ENCODE results near the gene BLID. TPM values are rescaled to one million over a fixed set of nuclear protein-coding genes. Genes with fewer than 3 reads are reported as not detected.

The BLID gene
- total and polyA plus RNA-seq, 2 of the 4 experiments (the other 2 are of a cell fraction) = 0.24 to 30.8 TPM

GRCh38 chr11:122074022-122074421 is 42.0 kb downstream of the BLID start:
- no peak overlapping the region for H2AK9ac ChIP-seq (replicated peaks; ENCODE audit: low read depth, low read length, poor library complexity)
- no peak overlapping the region for H2AK5ac ChIP-seq (ENCODE audit: low read depth, low read length)
- no peak overlapping the region; the same call in 2 of the 3 replicates for H2BK15ac ChIP-seq (ENCODE audit: low read depth, low read length)
- ChIA-PET CTCF (interaction anchor here (0.9 to 1.1 kb wide), 2 partner anchors 192 to 432 kb away, joined by 3 read pairs; no protein-coding TSS in a partner anchor), POLR2A (ENCODE audit: unreplicated experiment) (no interaction called here)
- no peak for DNase-seq
- dilution Hi-C loops (cut with HindIII; ENCODE audit: low sequenced_read_pairs, unreplicated experiment) (no loop called here), intact Hi-C loops (cut with micrococcal nuclease) (no loop called here), in situ Hi-C loops (cut with MboI; ENCODE audit: low sequenced_read_pairs) (no loop called here)
- peak overlapping the region; percentile 53 for H2BK5ac ChIP-seq (ENCODE audit: low read depth, low read length, poor library complexity, severe bottlenecking)
- no peaks in the 10 kb centered on the region for H3K9me3 ChIP-seq (ENCODE audit: control insufficient read depth, insufficient read depth, low read length)
- no peak overlapping the region for H3K27ac ChIP-seq (ENCODE audit: insufficient read depth, low read length)
- no peaks in the 10 kb centered on the region for H3K27me3 ChIP-seq (ENCODE audit: control insufficient read depth, insufficient read depth, low read length)
- H3K4me2 ChIP-seq (ENCODE audit: low read depth, low read length) = no peak overlapping the region; the same call in 1 of the 2 replicates
- no peak for TF ChIP-seq ELK1 (IDR thresholded peaks at IDR 0.05; ENCODE audit: borderline replicate concordance, low read depth, low read length)
- TF ChIP-seq NFE2L2 (IDR thresholded peaks at IDR 0.05; ENCODE audit: low read depth, low read length) = no peak
- no peak for TF ChIP-seq CTCF (conservative IDR thresholded peaks at IDR 0.05; ENCODE audit: low read depth, low read length)
- no peak for TF ChIP-seq CHD1 (IDR thresholded peaks at IDR 0.05; ENCODE audit: low read depth, low read length)
- TF ChIP-seq RCOR1 (IDR thresholded peaks at IDR 0.05; ENCODE audit: insufficient replicate concordance, low read length) = no peak
- no peak for TF ChIP-seq MXI1 (IDR thresholded peaks at IDR 0.05; ENCODE audit: borderline replicate concordance, low read depth, low read length)
- TF ChIP-seq FOS (IDR thresholded peaks at IDR 0.05; ENCODE audit: low read depth, low read length) = no peak
- TF ChIP-seq POLR2A (IDR thresholded peaks at IDR 0.05; ENCODE audit: low read depth, low read length) = no peak
- TF ChIP-seq CEBPB (IDR thresholded peaks at IDR 0.05; ENCODE audit: low read depth, low read length) = no peak
- no peak for TF ChIP-seq USF2 (IDR thresholded peaks at IDR 0.05; ENCODE audit: low read depth, low read length)
- TF ChIP-seq MAFK (IDR thresholded peaks at IDR 0.05; ENCODE audit: low read depth, low read length) = no peak
- no peak for TF ChIP-seq RAD21 (IDR thresholded peaks at IDR 0.05; ENCODE audit: low read length)
- no peak for TF ChIP-seq MAZ (IDR thresholded peaks at IDR 0.05; ENCODE audit: borderline replicate concordance, low read depth, low read length)
- TF ChIP-seq RFX5 (IDR thresholded peaks at IDR 0.05; ENCODE audit: low read depth, low read length) = no peak
- TF ChIP-seq SMC3 (IDR thresholded peaks at IDR 0.05; ENCODE audit: low read depth, low read length) = no peak
- TF ChIP-seq BHLHE40 (IDR thresholded peaks at IDR 0.05; ENCODE audit: low read depth, low read length) = no peak
- no peak overlapping the region for H2BK20ac ChIP-seq (ENCODE audit: low read depth, low read length)
- no peak overlapping the region for H3K9ac ChIP-seq (ENCODE audit: low read depth, low read length)
- peaks cover 16% of the 10 kb centered on the region for H3K9me1 ChIP-seq (ENCODE audit: insufficient read depth, low read length)
- no peak overlapping the region for H3K4ac ChIP-seq (ENCODE audit: low read depth, low read length)
- H3K79me1 ChIP-seq (ENCODE audit: low read depth in 1 of 2, low read length in 2 of 2) = peaks cover under 1 to 55% of the 10 kb centered on the region in 2 experiments; a peak in 3 of 4 replicates
- ATAC-seq (ENCODE audit: low read depth) = no peak
- peak overlapping the region; percentile 71; the same call in 1 of the 2 replicates for H3K23ac ChIP-seq (ENCODE audit: low read depth, low read length)
- H4K8ac ChIP-seq (ENCODE audit: low read depth in 2 of 2, low read length in 2 of 2) = no peak overlapping the region; a peak in 1 of 4 replicates
- no peaks in the 10 kb centered on the region for H4K20me1 ChIP-seq (ENCODE audit: insufficient read depth, low read length)
- no peak overlapping the region for H3K56ac ChIP-seq (ENCODE audit: extremely low read depth, insufficient read depth, low read length)
- H3K36me3 ChIP-seq (ENCODE audit: control insufficient read depth, insufficient read depth, low read length) = peaks cover 3% of the 10 kb centered on the region; the same call in 1 of the 2 replicates
- H4K5ac ChIP-seq (ENCODE audit: low read depth, low read length) = no peak overlapping the region
- H4K91ac ChIP-seq (ENCODE audit: insufficient read depth, low read depth, low read length) = no peak overlapping the region
- BruUV-seq (replicated peaks) = no TSS peak
- H2AFZ ChIP-seq (replicated peaks; ENCODE audit: low read length, poor library complexity) = no peak overlapping the region
- no peak overlapping the region for H3K4me3 ChIP-seq (ENCODE audit: insufficient read depth, low read depth, low read length)
- H3K18ac ChIP-seq (ENCODE audit: low read depth, low read length) = peak overlapping the region; percentile 40; the same call in 1 of the 2 replicates
- no peak overlapping the region for H2BK120ac ChIP-seq (ENCODE audit: low read depth, low read length)
- H3K14ac ChIP-seq (replicated peaks; ENCODE audit: low read depth, low read length) = no peak overlapping the region
- peaks cover 22% of the 10 kb centered on the region for H3K4me1 ChIP-seq (ENCODE audit: control insufficient read depth, insufficient read depth, low read length)
